Measurements from ENCODE around the gene UBB. TPM values are rescaled to one million over a fixed set of nuclear protein-coding genes. Genes with fewer than 3 reads are reported as not detected.

The UBB gene
- total and polyA plus RNA-seq, 9 of the 15 experiments (the other 6 are each of a cell fraction or from before 2014, with no cell fraction given): 1,069 to 4,143 (median 1,696) TPM

DNA sequence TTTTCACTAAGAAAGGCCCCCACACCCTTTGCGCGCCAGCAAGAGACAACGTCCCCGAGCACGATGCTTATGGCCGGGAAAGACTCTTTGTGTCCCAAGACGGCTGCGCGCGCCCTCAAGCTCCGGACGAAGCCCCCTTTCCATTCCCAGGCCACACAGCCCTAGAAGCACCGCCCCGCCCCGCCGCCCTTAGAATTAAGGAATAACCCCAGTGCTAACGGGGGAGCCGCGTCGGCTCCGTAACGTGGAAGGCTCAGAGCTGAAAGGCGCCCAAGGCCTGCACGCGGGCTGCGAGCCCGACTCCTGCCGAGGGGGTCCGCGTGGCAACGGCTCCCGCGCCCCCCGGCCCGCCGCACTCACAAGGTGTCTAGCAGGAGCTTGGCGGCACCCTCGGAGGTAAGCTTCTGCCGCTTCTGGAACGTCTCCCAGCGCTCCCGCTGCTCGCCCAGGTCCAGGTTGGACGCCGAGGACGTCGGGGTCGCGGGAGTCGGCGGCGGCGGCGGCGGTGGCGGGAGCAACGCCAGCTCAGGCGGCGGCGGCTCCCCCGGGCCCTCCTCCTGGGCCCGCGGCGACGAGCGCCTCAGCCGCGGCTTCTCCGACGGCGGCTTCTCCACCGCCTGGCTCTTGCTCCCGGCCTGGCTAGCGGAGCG is 28.1 kb upstream of the UBB start (continued):
- TF ChIP-seq DEAF1 (CRISPR knock-in tag; IDR thresholded peaks at IDR 0.05) (no peak), ZNF589 (CRISPR knock-in tag; IDR thresholded peaks at IDR 0.05; ENCODE audit: low read depth) (no peak), PHF21A (IDR thresholded peaks at IDR 0.05; ENCODE audit: borderline replicate concordance, low read depth) (peak; percentile 53; the same call in 1 of the 2 replicates), E2F6 (IDR thresholded peaks at IDR 0.05; ENCODE audit: borderline replicate concordance in 1 of 2, extremely low read depth in 1 of 2, insufficient read depth in 1 of 2, insufficient read length in 1 of 2, low read depth in 1 of 2, low read length in 1 of 2, poor library complexity in 1 of 2, severe bottlenecking in 1 of 2) (peak in 1 of 2 experiments; percentile 58), STAT5B (CRISPR knock-in tag; IDR thresholded peaks at IDR 0.05) (no peak), COPS2 (conservative IDR thresholded peaks at IDR 0.05) (no peak), SAFB2 (IDR thresholded peaks at IDR 0.05; ENCODE audit: borderline replicate concordance, low read depth, low read length, severe bottlenecking) (no peak), XRCC3 (IDR thresholded peaks at IDR 0.05) (no peak), MAZ (CRISPR knock-in tag; conservative IDR thresholded peaks at IDR 0.05 in 1 of 2, IDR thresholded peaks at IDR 0.05 in 1 of 2) (no peak), RBM17 (IDR thresholded peaks at IDR 0.05; ENCODE audit: borderline replicate concordance, low read depth, low read length) (no peak), PCBP2 (IDR thresholded peaks at IDR 0.05; ENCODE audit: low read depth, low read length, poor library complexity, severe bottlenecking) (no peak)
- TF ChIP-seq, protein P1, sequence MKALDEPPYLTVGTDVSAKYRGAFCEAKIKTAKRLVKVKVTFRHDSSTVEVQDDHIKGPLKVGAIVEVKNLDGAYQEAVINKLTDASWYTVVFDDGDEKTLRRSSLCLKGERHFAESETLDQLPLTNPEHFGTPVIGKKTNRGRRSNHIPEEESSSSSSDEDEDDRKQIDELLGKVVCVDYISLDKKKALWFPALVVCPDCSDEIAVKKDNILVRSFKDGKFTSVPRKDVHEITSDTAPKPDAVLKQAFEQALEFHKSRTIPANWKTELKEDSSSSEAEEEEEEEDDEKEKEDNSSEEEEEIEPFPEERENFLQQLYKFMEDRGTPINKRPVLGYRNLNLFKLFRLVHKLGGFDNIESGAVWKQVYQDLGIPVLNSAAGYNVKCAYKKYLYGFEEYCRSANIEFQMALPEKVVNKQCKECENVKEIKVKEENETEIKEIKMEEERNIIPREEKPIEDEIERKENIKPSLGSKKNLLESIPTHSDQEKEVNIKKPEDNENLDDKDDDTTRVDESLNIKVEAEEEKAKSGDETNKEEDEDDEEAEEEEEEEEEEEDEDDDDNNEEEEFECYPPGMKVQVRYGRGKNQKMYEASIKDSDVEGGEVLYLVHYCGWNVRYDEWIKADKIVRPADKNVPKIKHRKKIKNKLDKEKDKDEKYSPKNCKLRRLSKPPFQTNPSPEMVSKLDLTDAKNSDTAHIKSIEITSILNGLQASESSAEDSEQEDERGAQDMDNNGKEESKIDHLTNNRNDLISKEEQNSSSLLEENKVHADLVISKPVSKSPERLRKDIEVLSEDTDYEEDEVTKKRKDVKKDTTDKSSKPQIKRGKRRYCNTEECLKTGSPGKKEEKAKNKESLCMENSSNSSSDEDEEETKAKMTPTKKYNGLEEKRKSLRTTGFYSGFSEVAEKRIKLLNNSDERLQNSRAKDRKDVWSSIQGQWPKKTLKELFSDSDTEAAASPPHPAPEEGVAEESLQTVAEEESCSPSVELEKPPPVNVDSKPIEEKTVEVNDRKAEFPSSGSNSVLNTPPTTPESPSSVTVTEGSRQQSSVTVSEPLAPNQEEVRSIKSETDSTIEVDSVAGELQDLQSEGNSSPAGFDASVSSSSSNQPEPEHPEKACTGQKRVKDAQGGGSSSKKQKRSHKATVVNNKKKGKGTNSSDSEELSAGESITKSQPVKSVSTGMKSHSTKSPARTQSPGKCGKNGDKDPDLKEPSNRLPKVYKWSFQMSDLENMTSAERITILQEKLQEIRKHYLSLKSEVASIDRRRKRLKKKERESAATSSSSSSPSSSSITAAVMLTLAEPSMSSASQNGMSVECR (CRISPR knock-in tag; IDR thresholded peaks at IDR 0.05): 0 out of 2 replicates have a peak, but pooled peaks have one; percentile 24
- TF ChIP-seq, protein P2, sequence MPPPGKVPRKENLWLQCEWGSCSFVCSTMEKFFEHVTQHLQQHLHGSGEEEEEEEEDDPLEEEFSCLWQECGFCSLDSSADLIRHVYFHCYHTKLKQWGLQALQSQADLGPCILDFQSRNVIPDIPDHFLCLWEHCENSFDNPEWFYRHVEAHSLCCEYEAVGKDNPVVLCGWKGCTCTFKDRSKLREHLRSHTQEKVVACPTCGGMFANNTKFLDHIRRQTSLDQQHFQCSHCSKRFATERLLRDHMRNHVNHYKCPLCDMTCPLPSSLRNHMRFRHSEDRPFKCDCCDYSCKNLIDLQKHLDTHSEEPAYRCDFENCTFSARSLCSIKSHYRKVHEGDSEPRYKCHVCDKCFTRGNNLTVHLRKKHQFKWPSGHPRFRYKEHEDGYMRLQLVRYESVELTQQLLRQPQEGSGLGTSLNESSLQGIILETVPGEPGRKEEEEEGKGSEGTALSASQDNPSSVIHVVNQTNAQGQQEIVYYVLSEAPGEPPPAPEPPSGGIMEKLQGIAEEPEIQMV (tag; conservative IDR thresholded peaks at IDR 0.05; ENCODE audit: low read depth): no peak
- TF ChIP-seq, protein P3, sequence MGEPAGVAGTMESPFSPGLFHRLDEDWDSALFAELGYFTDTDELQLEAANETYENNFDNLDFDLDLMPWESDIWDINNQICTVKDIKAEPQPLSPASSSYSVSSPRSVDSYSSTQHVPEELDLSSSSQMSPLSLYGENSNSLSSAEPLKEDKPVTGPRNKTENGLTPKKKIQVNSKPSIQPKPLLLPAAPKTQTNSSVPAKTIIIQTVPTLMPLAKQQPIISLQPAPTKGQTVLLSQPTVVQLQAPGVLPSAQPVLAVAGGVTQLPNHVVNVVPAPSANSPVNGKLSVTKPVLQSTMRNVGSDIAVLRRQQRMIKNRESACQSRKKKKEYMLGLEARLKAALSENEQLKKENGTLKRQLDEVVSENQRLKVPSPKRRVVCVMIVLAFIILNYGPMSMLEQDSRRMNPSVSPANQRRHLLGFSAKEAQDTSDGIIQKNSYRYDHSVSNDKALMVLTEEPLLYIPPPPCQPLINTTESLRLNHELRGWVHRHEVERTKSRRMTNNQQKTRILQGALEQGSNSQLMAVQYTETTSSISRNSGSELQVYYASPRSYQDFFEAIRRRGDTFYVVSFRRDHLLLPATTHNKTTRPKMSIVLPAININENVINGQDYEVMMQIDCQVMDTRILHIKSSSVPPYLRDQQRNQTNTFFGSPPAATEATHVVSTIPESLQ (CRISPR knock-in tag; IDR thresholded peaks at IDR 0.05): no peak

Data from K562 (cell line).